NCI-H1048 (cell line): ENCODE measurements around the gene SLC22A5.
"Not testable (repeated sequence)": the region's sequence is repeated elsewhere in the genome, so short reads cannot be mapped to it uniquely, and the experiment has no call there.

Experiments used
- DNase-seq: peaks from one replicate; lab custom pipeline; 2025; lab: John Stamatoyannopoulos, UW

Gene SLC22A5

DNA sequence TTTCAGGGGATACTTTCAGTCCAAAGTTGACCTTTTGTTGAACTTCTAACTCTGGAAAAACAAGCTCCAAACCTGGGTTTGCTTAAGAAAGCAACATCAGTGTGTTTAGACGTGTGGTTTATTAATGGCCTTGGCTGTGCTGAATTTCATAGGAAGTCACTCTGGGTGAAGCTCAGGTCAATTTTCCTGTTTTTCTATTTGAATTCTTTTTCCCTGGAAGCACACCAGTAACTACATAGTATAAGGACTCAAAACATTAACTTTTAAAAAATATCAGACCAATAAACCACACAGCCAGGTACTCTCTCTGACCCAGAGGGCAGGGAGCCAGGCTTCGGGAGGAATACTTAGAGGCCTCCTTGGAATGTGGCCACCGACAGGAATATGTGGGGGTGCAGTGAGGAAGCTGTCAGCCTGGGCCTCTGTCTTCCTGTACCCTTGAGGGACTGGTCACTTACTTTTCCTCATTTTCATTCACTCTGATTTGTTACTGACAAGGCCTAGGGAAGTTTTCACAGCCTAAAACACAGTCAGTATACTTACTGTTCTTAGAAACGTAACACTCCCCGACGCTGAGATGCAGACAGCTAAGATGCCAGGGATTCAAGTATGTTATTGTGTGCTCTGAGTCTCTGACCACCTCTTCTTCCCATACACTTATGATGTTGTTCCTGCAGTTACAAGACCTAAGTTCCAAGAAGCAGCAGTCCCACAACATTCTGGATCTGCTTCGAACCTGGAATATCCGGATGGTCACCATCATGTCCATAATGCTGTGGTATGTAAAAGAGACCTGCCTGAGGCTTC, 18.9 kb downstream of the SLC22A5 start:
- DNase-seq: no peak

DNA sequence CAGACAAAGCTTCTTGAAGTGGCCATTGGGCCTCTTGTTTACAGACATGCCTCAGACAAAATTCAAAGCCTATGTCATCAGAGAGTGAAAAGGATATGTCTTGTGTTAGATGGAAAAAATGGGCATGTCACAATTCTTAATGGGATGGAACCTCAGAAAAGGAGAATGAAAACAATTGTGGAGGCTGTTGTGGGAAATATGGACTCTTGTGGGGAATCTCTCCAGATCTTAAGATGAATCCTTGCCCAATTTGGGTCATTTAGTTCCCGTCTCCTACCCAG, 19.5 kb downstream of the SLC22A5 start:
- DNase-seq: no peak

DNA sequence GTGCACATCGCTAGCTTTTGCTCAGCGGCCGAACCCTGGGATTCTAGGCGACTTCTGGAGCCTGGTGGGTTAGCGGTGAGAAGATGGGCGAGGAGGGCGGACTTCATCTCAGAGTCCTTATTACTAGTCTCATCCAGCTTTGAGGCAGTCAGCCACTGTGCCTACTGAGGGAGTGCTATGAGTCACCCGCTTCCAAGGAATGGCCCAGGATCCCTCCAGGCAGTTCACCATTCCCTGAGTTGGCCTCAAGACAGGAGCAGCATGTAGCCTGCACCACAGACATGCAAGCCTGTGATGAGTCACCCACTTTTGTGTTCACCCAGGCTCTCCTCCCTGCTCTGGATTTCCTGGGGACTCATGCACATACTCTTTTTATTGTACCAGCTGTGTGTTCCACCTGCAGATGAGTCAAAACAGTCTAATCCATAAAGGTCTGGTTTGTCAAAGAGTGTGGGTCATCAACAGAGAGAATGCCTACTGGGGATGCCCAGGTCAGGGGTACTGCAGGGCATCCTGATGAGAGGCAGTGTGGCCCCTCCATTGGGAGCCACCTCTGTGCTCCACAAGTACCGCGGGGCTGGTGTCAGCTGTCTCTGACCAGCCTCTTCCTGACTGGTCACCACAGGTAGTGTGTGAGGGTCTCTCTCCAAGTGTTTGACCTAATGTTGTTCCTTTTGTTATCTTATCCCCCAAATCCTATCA, 20.2 kb downstream of the SLC22A5 start:
- DNase-seq: no peak

DNA sequence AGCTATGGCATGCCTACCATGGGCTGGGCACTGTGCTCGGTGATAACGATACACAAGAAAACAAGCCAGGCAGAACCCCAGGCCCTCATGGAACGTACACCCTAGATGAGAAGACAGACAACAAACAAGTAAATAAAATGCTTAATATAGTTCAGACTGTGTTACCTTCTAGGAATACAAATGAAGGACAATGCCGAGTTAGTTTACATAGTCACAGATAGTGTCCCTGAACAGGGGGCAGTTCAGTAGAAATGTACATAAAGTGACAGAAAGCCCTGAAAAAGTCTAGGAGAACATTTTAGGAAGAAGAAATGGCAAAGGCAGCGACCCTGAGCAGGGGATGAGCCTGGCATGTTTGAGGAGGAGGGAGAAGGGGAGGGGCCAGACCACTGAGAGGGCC, 21.7 kb downstream of the SLC22A5 start:
- no peak for DNase-seq

DNA sequence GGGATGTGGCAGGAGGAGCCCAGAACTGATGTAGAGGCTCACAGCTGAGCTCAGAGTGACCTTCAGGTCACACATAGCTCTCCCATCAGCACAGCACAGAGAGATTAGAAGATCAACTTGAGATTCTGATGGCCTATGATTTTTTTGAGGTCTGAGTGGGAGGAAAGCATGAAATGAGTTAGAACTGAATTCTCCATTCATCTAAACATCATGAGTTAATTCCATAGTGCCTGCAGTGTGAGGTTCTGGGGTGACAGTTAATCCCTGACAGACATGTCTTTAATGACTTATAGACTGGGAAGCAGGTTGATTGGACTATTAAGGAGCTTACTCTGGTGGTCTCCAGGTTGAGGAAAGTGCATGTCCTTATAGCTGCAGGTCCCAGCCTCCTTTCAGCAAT, 22.4 kb downstream of the SLC22A5 start:
- no peak for DNase-seq

DNA sequence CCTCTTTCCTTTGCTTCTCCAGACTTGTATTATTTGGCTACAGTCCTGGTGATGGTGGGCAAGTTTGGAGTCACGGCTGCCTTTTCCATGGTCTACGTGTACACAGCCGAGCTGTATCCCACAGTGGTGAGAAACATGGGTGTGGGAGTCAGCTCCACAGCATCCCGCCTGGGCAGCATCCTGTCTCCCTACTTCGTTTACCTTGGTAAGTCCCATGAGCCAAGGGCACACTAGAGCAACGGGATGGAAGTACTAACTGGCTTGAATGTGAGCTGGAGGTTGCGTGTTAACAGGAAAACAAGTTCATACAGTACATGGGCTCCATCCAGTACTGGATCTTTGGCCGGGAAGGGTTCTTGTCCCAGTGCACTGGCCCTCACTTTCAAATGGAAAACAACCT, 22.9 kb downstream of the SLC22A5 start:
- DNase-seq: no peak

DNA sequence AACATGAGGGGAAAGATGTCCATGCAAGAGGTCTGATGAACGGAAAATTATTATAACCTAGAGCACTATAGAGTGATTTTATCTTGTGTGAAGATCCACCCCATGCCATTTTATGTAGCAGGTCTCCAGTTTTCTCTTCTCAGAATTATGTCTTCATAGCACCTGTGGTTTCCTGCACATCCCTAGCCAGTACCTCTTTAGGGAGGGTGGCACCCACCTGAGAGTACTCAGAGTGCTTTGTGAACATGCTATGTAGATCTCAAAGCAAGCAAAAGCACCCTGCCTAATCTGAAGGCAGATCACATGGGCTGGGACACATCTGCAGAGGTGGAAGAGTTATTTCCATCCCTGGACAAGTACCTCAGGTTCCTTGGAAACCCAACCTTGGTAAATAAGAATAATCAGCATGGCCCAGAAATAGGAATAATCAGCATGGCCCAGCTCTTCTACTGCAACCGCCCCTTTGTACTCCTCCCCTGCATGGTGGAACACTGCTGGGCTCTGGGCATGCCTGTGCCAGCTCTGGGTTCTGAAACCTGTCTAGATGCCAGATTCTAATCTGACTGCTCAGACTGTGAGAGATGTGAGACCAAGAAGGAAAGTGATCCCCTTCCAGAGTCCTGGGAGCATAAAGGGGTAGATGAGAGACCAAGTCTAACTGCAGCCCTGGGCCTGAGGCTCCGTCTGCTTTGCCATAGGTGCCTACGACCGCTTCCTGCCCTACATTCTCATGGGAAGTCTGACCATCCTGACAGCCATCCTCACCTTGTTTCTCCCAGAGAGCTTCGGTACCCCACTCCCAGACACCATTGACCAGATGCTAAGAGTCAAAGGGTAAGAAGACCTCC, 23.7 kb downstream of the SLC22A5 start:
- no peak for DNase-seq

DNA sequence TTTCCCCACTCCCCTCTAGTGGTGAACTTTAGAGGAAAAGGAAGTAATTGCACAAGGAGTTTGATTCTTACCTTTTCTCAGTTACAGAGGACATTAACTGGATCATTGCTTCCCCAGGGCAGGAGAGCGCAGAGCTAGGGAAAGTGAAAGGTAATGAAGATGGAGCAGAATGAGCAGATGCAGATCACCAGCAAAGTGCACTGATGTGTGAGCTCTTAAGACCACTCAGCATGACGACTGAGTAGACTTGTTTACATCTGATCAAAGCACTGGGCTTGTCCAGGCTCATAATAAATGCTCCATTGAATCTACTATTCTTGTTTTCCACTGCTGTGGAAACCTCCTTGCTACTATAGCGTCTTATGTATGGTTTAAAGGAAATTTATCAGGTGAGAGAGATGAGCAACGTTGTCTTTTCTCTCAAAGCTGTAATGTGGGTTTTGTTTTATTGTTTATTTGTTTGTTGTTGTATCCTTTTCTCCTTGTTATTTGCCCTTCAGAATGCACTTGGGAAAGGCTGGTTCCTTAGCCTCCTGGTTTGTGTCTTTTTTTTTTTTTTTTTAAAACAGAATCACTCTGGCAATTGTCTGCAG, 25.3 kb downstream of the SLC22A5 start:
- DNase-seq: no peak

DNA sequence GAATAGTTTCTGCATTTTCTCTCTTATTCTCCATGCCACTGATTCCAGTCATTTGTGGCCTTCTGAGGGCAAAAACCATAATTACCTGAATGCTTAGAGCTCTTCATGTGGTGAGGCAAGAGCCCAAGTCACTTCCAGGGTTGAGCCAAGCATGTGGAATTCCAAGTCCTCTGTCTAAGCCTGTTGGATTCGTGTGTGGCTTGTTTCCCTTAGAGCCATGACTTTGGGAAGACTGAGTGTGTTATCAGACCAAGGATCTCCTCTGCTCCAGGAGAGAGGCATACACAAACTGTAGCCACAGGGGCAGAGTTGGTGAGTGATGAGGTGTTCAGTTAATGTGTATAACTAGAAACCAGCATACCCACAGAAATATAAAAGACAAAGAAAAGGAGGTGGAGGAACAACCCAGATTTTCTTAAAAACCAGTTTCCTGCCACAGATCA, 27.1 kb downstream of the SLC22A5 start:
- DNase-seq: no peak

DNA sequence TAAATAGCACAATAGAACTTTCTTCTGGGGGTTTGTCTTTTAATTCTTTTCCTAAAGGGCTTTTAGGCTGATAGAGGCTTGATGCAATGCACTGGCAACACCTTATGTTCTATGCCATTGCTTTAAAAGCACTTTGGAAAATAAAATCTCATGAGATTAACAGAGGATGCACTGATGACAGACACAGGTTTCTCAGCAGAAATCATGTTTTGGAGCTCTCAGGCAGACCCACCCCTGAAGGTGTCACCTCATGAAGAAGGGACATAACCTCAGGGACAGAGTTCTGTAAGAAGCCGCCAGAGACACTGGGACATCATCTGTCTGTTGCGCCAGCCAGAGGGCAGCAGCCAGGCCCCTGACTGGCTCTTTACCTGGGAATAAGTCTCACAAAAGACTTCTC, 27.7 kb downstream of the SLC22A5 start:
- no peak for DNase-seq

DNA sequence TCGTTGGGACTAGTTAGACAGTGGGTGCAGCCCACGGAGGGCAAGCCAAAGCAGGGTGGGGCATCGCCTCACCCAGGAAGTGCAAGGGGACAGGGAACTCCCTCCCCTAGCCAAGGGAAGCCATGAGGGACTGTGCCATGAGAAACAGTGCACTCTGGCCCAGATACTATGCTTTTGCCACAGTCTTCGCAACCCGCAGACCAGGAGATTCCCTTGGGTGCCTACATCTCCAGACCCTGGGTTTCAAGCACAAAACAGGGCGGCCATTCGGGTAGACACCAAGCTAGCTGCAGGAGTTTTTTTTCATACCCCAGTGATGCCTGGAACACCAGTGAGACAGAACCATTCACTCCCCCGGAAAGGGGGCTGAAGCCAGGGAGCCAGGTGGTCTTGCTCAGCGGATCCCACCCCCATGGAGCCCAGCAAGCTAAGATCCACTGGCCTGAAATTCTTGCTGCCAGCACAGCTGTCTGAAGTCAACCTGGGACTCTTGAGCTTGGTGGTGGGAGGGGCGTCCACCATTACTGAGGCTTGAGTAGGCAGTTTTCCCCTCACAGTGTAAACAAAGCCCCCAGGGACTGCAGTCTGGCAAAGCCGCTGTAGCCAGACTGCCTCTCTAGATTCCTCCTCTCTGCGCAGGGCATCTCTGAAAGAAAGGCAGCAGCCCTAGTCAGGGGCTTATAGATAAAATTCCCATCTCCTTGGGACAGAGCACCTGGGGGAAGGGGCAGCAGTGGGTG, 28.6 kb downstream of the SLC22A5 start:
- not testable (repeated sequence) for DNase-seq

DNA sequence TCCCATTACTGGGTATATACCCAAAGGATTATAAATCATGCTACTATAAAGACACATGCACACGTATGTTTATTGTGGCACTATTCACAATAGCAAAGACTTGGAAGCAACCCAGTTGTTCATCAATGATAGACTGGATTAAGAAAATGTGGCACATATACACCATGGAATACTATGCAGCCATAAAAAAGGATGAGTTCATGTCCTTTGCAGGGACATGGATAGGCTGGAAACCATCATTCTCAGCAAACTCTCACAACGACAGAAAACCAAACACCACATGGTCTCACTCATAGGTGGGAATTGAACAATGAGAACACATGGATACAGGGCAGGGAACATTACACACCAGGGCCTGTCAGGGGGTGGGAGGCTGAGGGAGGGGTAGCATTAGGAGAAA, 34.5 kb downstream of the SLC22A5 start:
- DNase-seq: not testable (repeated sequence)

DNA sequence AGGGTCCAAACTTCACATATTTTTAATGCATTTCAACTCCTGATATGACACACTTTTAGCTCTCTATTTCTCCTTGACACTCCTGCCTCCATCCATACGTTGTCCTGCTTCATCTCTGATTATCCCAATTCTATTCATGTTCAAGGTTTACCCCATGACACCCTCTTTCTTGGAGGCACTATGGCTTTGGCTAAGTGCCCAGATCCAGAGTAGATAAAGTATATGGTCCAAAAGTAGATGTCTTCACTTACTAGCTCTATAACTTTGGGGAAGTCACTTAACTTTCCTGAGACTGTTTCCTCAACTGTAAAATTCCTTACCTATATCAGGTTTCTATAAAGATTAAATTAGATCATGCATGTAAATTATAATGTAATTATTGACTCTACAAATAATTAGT, 36.1 kb downstream of the SLC22A5 start:
- DNase-seq: no peak

DNA sequence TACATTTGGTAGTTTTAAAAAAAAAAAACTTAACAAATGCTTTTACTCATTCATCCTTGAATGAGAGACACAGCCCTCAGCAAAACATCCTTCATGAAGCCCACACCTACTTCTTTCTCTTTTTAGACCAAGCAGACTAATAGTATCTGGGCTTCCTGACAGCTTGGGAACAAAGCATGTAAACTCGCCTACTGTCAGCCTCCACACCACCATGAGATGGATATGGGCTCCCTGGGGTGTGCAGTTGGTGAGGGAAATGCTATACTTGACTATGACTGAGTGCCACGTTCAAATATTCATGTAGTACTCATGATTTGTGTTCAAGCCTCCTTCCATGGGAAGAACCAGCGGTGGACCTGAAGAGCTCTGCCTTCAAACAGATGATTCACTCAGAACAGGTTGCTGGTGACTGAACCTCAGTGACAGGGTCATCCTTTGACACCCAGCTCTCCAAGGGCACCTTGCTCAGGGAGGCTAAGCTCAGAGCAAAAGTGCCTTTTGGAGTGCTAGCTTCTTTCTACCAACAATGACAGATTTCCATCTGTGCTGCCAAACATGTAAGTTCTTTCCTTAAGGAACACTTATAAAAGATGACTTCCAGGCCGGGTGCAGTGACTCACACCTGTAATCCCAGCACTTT, 36.8 kb downstream of the SLC22A5 start:
- no peak for DNase-seq

DNA sequence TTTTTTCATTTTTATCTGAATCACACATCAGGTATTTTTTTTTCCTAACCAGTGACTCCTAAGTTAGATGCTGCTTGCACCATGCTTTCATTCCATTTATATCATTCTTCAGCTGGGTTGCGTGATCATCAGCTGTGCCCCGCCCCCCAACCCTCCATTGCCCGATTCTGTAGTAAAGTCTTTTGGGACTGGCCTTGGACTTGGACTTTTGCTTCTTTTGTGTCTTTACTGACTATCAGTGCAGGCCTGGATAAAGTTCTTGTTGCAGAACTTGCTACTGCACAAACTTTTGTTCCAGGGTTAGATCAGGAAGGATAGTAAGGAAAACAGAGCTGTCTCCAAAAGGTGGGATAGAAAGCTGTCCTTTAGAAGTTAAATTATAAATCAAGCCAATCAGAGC, 38.5 kb downstream of the SLC22A5 start:
- no peak for DNase-seq

DNA sequence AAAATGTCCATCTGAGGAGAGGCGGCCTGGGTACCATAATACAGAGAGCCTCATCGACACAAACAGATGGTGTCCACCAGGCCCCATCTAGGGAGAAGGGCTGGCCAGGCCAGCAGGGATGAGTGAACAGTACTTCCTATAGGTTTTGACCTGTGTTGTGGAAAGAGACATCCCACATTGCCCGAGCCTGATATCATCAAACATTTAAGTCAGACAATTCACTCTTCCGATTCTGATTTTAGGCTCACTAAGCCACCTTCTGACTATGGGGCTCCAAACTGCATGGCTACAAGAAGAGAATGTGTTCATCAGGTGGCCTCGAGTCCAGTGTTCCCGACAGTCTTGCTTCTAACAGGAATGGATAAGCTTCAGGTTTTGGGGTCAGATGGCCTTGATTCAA, 38.9 kb downstream of the SLC22A5 start:
- no peak for DNase-seq

DNA sequence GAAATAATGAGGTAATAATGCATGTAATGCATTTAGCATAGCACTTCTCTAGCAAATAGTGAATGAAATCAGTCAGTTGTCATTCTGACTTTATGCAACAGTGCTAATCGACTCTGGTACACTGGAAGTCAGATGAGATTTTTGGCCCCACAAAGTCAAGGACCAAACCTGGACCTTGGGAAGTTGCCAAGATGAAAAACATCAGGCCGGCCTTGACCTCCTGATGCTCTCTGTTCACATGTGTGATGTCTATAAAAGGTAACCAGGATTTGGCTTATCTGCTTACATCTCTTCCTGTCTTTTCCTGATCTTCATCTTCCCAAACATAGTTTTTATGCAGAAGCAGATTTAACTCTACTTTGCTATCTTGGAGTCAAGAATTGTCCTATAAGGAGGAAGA, 39.5 kb downstream of the SLC22A5 start:
- DNase-seq: no peak

DNA sequence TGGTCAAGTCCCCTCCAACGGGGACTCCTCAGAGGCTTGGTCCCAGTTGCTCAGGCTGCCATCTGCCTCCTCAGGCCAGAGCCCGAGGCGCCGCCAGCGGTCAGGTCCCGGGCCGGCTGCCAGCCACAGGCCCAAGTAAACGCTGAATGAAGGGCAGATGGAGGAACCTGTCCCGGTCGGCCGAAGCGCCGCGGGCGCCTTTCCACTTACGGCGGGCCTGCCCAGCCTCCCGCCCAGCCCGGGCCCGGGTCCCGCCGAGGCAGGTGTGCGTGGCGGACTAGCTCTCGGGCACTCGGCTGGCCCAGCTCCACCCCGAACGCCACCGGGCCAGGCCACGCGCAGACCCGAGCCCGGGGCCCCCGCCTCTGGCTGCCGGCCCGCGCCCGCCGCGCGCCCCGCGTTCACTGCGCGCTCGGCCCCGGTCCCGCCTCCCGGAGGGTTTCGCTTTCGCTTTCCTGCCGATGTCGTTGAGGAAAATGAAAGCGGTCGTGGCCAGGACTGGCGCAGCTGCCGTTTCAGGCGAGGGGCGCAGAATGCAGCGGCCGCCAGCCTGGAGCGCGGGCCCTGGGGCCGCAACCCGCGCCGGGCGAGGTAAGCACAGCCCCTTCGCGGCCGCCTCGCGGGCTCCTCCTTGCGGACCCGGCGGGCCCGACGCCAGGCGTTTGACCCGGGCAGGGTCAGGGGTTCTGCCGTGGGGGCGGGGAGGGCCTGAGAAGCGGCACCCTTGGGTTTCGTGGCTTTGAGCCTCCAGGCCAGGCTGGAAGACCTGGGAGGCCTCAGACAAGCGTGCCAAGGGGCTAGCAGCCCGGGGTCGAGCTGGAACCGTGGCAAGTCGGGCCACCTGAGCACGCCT, 41.2 kb downstream of the SLC22A5 start:
- peak; percentile 44 for DNase-seq

DNA sequence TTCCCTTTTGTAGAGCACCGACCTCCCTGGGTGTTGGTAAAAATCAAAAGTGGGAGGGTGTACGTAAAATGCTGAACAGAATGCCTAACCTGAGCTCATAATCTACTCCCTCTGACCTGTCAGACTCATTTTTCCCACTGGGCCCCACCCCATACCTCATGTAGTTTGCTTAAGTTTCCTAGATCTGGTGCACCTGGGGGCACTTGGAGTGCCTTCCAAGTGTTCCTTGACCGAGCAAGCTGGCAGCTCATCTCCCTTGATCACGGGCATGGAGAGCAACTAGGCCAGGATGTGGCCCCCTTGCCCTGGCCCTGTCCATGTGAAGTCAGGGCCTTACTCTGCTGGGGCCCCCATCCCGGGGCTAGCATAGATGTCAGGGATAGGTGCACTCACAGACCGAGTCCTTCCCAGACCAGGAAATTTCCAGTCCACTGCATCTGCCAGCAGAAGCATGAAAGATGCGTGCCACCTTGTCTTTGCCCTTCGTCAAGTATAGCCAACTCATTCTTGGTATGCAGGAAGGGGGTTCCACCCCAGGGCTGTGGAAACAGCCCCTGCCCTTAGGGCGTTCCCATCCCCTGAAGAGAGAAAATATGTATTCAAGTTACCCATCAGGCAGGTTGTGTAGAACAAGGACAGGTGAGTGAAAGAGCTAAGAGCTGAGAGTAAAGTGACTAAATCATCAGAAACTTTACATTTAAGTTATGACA, 41.9 kb downstream of the SLC22A5 start:
- no peak for DNase-seq

DNA sequence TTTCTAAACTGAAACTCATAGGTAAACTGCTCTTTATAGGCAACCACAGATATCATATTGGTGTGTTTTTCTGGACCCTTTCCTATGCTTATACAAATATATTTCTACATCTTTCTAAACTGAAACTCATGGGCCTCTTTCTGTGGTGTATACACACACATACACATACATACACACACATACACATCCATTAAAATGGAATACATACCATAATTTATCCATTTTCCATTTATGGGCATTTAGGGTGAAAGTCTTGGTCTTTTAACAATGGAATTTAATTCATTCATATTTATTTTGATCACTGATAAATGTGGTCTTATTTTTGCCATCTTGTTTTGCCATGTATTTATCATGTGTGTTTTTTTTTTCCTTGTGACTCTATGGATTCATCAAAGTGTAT, 44.1 kb downstream of the SLC22A5 start:
- no peak for DNase-seq
